GM19193 (cell line): ENCODE data around the gene ARHGAP29.

Experiments
- POLR2A ChIP-seq: IDR thresholded peaks from 4 replicates; pipeline ENCODE4 v1.6.1; 2011; ENCODE audit not compliant: insufficient read depth, insufficient read length; ENCODE audit errors: extremely low read depth

The ARHGAP29 gene

GRCh38 chr1:94230920-94231319 lies 6.5 kb downstream of the ARHGAP29 start:
- TF ChIP-seq POLR2A = no peak

GRCh38 chr1:94228640-94229375 lies 8.6 kb downstream of the ARHGAP29 start:
- TF ChIP-seq POLR2A = no peak

- no peak for TF ChIP-seq POLR2A
Measured at GRCh38 chr1:94227624-94228023, 9.8 kb downstream of the ARHGAP29 start.

GRCh38 chr1:94225845-94226244 lies 11.5 kb downstream of the ARHGAP29 start:
- no peak for TF ChIP-seq POLR2A

- TF ChIP-seq POLR2A = no peak
Measured at GRCh38 chr1:94218332-94218731, 19.1 kb downstream of the ARHGAP29 start.

GRCh38 chr1:94215955-94216354 lies 21.4 kb downstream of the ARHGAP29 start:
- TF ChIP-seq POLR2A = no peak

GRCh38 chr1:94209982-94210381 lies 27.4 kb downstream of the ARHGAP29 start:
- no peak for TF ChIP-seq POLR2A

- no peak for TF ChIP-seq POLR2A
Measured at GRCh38 chr1:94209425-94209824, 28.0 kb downstream of the ARHGAP29 start.

GRCh38 chr1:94207695-94208094 lies 29.7 kb downstream of the ARHGAP29 start:
- no peak for TF ChIP-seq POLR2A

- no peak for TF ChIP-seq POLR2A
Measured at GRCh38 chr1:94205639-94206038, 31.7 kb downstream of the ARHGAP29 start.

GRCh38 chr1:94202241-94202640 lies 35.1 kb downstream of the ARHGAP29 start:
- no peak for TF ChIP-seq POLR2A

GRCh38 chr1:94199398-94199797 lies 38.0 kb downstream of the ARHGAP29 start:
- no peak for TF ChIP-seq POLR2A

GRCh38 chr1:94194079-94194865 lies 43.1 kb downstream of the ARHGAP29 start:
- TF ChIP-seq POLR2A = no peak

- no peak for TF ChIP-seq POLR2A
Measured at GRCh38 chr1:94193128-94193527, 44.3 kb downstream of the ARHGAP29 start.

GRCh38 chr1:94191216-94191615 lies 46.2 kb downstream of the ARHGAP29 start:
- TF ChIP-seq POLR2A = no peak

GRCh38 chr1:94186946-94187345 lies 50.4 kb downstream of the ARHGAP29 start:
- no peak for TF ChIP-seq POLR2A
